Lower leg skin (tissue), 3 donors: ENCODE measurements around the gene CFAP43.

Experiments used
- CTCF ChIP-seq, 3 donors: fragments of 450-650 bp; IDR thresholded peaks; one replicate each; pipeline ENCODE4 v1.5.1; 2016; ENCODE audit warnings: antibody characterized with exemption in 3 of 3, mild to moderate bottlenecking in 3 of 3, moderate library complexity in 2 of 3
- POLR2A ChIP-seq, 2 donors: fragments of 450-650 bp; IDR thresholded peaks; one replicate each; pipeline ENCODE4 v1.6.1; 2016 to 2017; ENCODE audit warnings: antibody characterized with exemption in 2 of 2, mild to moderate bottlenecking in 1 of 2, moderate library complexity in 1 of 2

GRCh38 chr10:104268713-104269645 is 36.8 kb upstream of the CFAP43 start, which contains the start of gene GSTO2:
- TF ChIP-seq CTCF (IDR thresholded peaks at IDR 0.05) (no peak), POLR2A (IDR thresholded peaks at IDR 0.05) (no peak)
